ENCODE data around the gene SACM1L.

The SACM1L gene

GRCh38 chr3:45688882-45689786, at the start of gene SACM1L:
Gene SACM1L, plus strand, starts transcription at chr3:45689396. Its CDS starts 70 bp downstream, at chr3:45689466.
- intact Hi-C loops (cut with DNase I) = no loop called here
- DNase-seq = peak; percentile 91 to 98 (median 97)

GRCh38 chr3:45640091-45640507, 49.1 kb upstream of the SACM1L start:
- DNase-seq = no peak
- intact Hi-C loops (cut with DNase I) = no loop called here

- intact Hi-C loops (cut with DNase I) = no loop called here
Measured at GRCh38 chr3:45640724-45641361, 48.4 kb upstream of the SACM1L start.

GRCh38 chr3:45641756-45642155, 47.4 kb upstream of the SACM1L start:
- no peak for DNase-seq
- intact Hi-C loops (cut with DNase I) = no loop called here

More at GRCh38 chr3:45640724-45641361, 48.4 kb upstream of the SACM1L start:
- no peak for DNase-seq

GRCh38 chr3:45642731-45643152, 46.5 kb upstream of the SACM1L start:
- intact Hi-C loops (cut with DNase I) = no loop called here
- no peak for DNase-seq

- intact Hi-C loops (cut with DNase I) = no loop called here
- no peak for DNase-seq
Measured at GRCh38 chr3:45644063-45644790, 45.0 kb upstream of the SACM1L start.

- intact Hi-C loops (cut with DNase I) = no loop called here
- DNase-seq = no peak
Measured at GRCh38 chr3:45644791-45645201, 44.4 kb upstream of the SACM1L start.

GRCh38 chr3:45646051-45646585, 43.1 kb upstream of the SACM1L start:
- peak in 2 of 42 donors; percentile 20 to 41 for DNase-seq
- intact Hi-C loops (cut with DNase I) = no loop called here

GRCh38 chr3:45647148-45647619, 42.0 kb upstream of the SACM1L start:
- intact Hi-C loops (cut with DNase I) = no loop called here
- DNase-seq = no peak

GRCh38 chr3:45653205-45653604, 36.0 kb upstream of the SACM1L start:
- DNase-seq = no peak
- intact Hi-C loops (cut with DNase I) = loop anchor here (10.0 kb wide), 1 partner anchor 428 kb away; the partner anchor contains the start of gene TMEM158

- intact Hi-C loops (cut with DNase I) = loop anchor here (10.0 kb wide), 1 partner anchor 430 kb away; the partner anchor contains the start of gene TMEM158
- DNase-seq = no peak
Measured at GRCh38 chr3:45654397-45654944, 34.7 kb upstream of the SACM1L start.

- no peak for DNase-seq
- intact Hi-C loops (cut with DNase I) = loop anchor here (2.0 to 10.0 kb wide), 3 partner anchors 64 to 431 kb away; partner anchors contain the start of genes LIMD1 and TMEM158
Measured at GRCh38 chr3:45655906-45656305, 33.3 kb upstream of the SACM1L start.

- intact Hi-C loops (cut with DNase I) = loop anchor here (2.0 to 10.0 kb wide), 3 partner anchors 64 to 432 kb away; partner anchors contain the start of genes LIMD1 and TMEM158
- peak; percentile 81 to 97 (median 91) for DNase-seq
Measured at GRCh38 chr3:45656575-45657363, 32.4 kb upstream of the SACM1L start.

GRCh38 chr3:45657853-45658252, 31.3 kb upstream of the SACM1L start:
- intact Hi-C loops (cut with DNase I) = loop anchor here (2.0 to 10.0 kb wide), 3 partner anchors 66 to 433 kb away; partner anchors contain the start of genes LIMD1 and TMEM158
- DNase-seq = no peak

GRCh38 chr3:45659661-45660566, 29.3 kb upstream of the SACM1L start:
- intact Hi-C loops (cut with DNase I) = loop anchor here (5.0 to 10.0 kb wide), 2 partner anchors 68 to 435 kb away; partner anchors contain the start of genes LIMD1 and TMEM158
- peak in 41 of 42 donors; percentile 58 to 90 (median 78) for DNase-seq

- intact Hi-C loops (cut with DNase I) = no loop called here
- no peak for DNase-seq
Measured at GRCh38 chr3:45660567-45660901, 28.7 kb upstream of the SACM1L start.

GRCh38 chr3:45664578-45664977, 24.6 kb upstream of the SACM1L start:
- DNase-seq = peak in 1 of 42 donors; percentile 26
- intact Hi-C loops (cut with DNase I) = no loop called here

Data from head of caudate nucleus (tissue), 42 donors.